Measurements from ENCODE around the gene FAM184A.

The FAM184A gene

GRCh38 chr6:118992186-118992795, 86.2 kb downstream of the FAM184A start:
- DNase-seq (ENCODE audit: low spot score), result no peak
- TF ChIP-seq, protein P1, sequence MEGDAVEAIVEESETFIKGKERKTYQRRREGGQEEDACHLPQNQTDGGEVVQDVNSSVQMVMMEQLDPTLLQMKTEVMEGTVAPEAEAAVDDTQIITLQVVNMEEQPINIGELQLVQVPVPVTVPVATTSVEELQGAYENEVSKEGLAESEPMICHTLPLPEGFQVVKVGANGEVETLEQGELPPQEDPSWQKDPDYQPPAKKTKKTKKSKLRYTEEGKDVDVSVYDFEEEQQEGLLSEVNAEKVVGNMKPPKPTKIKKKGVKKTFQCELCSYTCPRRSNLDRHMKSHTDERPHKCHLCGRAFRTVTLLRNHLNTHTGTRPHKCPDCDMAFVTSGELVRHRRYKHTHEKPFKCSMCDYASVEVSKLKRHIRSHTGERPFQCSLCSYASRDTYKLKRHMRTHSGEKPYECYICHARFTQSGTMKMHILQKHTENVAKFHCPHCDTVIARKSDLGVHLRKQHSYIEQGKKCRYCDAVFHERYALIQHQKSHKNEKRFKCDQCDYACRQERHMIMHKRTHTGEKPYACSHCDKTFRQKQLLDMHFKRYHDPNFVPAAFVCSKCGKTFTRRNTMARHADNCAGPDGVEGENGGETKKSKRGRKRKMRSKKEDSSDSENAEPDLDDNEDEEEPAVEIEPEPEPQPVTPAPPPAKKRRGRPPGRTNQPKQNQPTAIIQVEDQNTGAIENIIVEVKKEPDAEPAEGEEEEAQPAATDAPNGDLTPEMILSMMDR (IDR thresholded peaks at IDR 0.05; ENCODE audit: extremely low read depth, insufficient read depth, missing control alignments), result no peak
- in situ Hi-C loops (cut with MboI; ENCODE audit: low pct_unique_long_range_greater_than_20kb, low sequenced_read_pairs, unreplicated experiment), result no loop called here

DNA sequence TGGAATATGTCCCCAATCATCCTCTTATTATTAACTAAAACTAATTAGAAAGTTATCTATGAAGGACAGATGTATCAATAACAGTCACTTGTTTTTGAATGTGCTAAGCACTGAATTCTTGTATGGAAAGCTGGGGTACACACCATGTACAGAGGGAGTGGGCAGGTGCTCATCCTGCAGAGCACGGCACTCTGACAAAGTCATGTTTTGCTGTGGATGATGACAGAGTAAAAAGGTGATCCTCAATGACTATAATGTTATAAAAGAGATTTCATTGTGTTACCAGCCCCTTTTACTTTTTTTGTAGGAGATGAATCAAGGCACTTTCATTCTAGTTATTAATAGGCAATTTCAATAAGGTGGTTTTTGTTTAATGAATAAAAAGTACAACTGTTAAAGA, 92.2 kb downstream of the FAM184A start:
- in situ Hi-C loops (cut with MboI; ENCODE audit: low pct_unique_long_range_greater_than_20kb, low sequenced_read_pairs, unreplicated experiment), result no loop called here
- TF ChIP-seq, protein P1 (IDR thresholded peaks at IDR 0.05; ENCODE audit: extremely low read depth, insufficient read depth, missing control alignments), result no peak
- no peak for DNase-seq (ENCODE audit: low spot score)

DNA sequence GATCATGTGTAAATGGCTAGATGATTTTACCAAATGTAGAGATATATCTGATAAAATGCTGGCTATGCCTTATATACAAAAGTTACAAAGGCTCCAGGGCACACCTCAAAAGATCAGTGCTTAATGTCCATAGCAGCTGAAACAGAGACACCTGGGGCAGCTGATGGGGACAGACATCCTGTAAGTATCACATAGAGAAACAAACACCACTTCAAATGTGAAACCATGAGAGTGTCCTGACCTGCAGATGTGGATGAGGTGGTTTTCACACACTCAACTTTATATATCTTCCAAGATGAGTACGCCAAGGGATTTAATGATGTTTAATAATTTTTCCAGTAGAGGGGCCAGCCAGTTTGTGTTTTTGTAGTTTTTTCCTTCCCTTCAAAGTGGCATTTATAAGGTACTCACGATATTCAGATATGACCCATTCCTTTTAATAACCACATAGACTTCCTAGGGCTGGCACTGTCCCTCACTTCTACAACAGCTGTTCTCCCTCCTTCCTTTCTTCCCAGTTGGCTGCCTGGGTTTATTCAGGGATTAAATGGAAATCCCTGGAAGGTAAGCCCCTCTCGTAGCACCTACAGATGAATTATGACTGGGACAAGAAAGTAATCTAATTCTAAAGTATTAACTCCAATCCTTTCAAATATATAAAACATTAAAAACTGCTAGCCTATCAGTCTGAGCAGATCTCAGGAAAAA, 93.2 kb downstream of the FAM184A start:
- DNase-seq (ENCODE audit: low spot score), result no peak
- TF ChIP-seq, protein P1 (IDR thresholded peaks at IDR 0.05; ENCODE audit: extremely low read depth, insufficient read depth, missing control alignments), result no peak
- in situ Hi-C loops (cut with MboI; ENCODE audit: low pct_unique_long_range_greater_than_20kb, low sequenced_read_pairs, unreplicated experiment), result no loop called here

DNA sequence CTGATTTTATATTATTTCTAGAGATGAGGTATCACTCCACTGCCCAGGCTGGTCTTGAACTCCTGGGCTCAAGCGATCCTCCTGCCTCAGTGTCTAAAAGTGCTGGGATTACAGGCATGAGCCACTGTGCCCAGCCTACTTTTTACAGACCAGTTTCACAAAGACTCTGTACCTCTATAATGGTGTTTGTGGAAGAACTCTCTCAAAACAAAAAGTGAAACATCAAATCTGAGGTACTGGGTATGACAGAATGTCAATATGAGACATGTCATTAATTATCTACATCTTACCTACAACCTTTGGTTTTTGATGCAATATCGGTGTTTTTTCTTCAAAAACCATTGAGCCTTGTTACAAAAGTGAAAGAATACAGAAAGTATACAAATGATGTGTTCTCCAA, 94.1 kb downstream of the FAM184A start:
- in situ Hi-C loops (cut with MboI; ENCODE audit: low pct_unique_long_range_greater_than_20kb, low sequenced_read_pairs, unreplicated experiment), result no loop called here
- DNase-seq (ENCODE audit: low spot score), result no peak
- TF ChIP-seq, protein P1 (IDR thresholded peaks at IDR 0.05; ENCODE audit: extremely low read depth, insufficient read depth, missing control alignments), result no peak

DNA sequence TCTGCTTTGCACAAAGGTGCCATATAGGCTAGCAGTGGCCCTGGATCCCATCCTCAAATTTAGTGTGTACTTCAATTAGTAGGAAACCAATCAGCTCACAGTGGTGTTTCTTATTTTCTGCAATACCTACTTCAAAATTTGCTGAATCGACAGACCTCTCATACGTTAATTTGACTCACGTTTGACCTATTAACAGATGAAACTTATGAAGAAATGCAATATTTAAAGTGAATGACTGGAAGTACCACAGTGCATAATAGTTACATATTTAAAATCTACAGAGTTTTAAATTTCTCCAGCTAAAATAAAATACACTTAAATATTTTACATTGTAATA, 95.9 kb downstream of the FAM184A start:
- TF ChIP-seq, protein P1 (IDR thresholded peaks at IDR 0.05; ENCODE audit: extremely low read depth, insufficient read depth, missing control alignments), result no peak
- DNase-seq (ENCODE audit: low spot score), result no peak
- in situ Hi-C loops (cut with MboI; ENCODE audit: low pct_unique_long_range_greater_than_20kb, low sequenced_read_pairs, unreplicated experiment), result no loop called here

GRCh38 chr6:118981884-118982574, 96.4 kb downstream of the FAM184A start:
- DNase-seq (ENCODE audit: low spot score), result no peak
- in situ Hi-C loops (cut with MboI; ENCODE audit: low pct_unique_long_range_greater_than_20kb, low sequenced_read_pairs, unreplicated experiment), result no loop called here
- TF ChIP-seq, protein P1 (IDR thresholded peaks at IDR 0.05; ENCODE audit: extremely low read depth, insufficient read depth, missing control alignments), result no peak

Measured in GM13977 (cell line).